Measurements from ENCODE around the gene RNASE8.

GRCh38 chr14:21078287-21078686 lies 20.7 kb downstream of the RNASE8 start:
- TF ChIP-seq CTCF (conservative IDR thresholded peaks at IDR 0.05; ENCODE audit: low read depth, low read length): no peak
- no peak for TF ChIP-seq POLR2A (IDR thresholded peaks at IDR 0.05; ENCODE audit: low read depth, low read length)
- no peak for TF ChIP-seq RAD21 (IDR thresholded peaks at IDR 0.05; ENCODE audit: low read length)
- no peak for TF ChIP-seq BHLHE40 (IDR thresholded peaks at IDR 0.05; ENCODE audit: low read depth, low read length)
- TF ChIP-seq CEBPB (IDR thresholded peaks at IDR 0.05; ENCODE audit: low read depth, low read length): no peak
- no peak for TF ChIP-seq USF2 (IDR thresholded peaks at IDR 0.05; ENCODE audit: low read depth, low read length)
- TF ChIP-seq FOS (IDR thresholded peaks at IDR 0.05; ENCODE audit: low read depth, low read length): no peak
- TF ChIP-seq MXI1 (IDR thresholded peaks at IDR 0.05; ENCODE audit: borderline replicate concordance, low read depth, low read length): no peak
- TF ChIP-seq ELK1 (IDR thresholded peaks at IDR 0.05; ENCODE audit: borderline replicate concordance, low read depth, low read length): no peak
